Activated T-cell treated with anti-CD3 and anti-CD28 coated beads, Interleukin-2, amount 50 U/mL, for 1 hour (primary cell): ENCODE results near the gene TMPRSS7.

Source experiments
- DNase-seq: peaks from one replicate; pipeline ENCODE4 v3.0.0-alpha.2; 2020

The TMPRSS7 gene, protein sequence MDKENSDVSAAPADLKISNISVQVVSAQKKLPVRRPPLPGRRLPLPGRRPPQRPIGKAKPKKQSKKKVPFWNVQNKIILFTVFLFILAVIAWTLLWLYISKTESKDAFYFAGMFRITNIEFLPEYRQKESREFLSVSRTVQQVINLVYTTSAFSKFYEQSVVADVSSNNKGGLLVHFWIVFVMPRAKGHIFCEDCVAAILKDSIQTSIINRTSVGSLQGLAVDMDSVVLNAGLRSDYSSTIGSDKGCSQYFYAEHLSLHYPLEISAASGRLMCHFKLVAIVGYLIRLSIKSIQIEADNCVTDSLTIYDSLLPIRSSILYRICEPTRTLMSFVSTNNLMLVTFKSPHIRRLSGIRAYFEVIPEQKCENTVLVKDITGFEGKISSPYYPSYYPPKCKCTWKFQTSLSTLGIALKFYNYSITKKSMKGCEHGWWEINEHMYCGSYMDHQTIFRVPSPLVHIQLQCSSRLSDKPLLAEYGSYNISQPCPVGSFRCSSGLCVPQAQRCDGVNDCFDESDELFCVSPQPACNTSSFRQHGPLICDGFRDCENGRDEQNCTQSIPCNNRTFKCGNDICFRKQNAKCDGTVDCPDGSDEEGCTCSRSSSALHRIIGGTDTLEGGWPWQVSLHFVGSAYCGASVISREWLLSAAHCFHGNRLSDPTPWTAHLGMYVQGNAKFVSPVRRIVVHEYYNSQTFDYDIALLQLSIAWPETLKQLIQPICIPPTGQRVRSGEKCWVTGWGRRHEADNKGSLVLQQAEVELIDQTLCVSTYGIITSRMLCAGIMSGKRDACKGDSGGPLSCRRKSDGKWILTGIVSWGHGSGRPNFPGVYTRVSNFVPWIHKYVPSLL

DNA sequence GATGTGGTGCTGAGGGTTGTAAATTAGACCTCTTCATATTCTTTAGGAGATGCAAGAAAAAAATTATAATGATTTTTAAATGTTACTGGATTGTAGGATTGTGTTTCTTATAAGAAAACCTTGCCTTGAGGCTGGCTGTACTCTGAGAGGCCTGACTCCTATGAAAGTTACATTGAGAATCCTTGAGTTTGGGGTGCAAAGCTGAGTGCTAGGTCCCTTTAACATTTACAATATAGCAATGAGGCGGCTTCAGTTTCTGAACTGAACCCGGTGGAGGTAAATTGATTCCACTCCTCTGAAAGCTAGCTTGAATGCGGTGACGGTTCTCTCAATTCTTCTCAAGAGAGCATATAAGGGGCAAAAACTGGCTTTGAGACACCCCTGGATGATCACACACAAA lies at the start of gene TMPRSS7:
TSS of gene TMPRSS7 (plus strand) at position 301 of the 400 bp plus-strand sequence. CDS start 110 bp downstream, outside the sequence.
- no peak for DNase-seq

GRCh38 chr3:111986800-111987199 lies 47.7 kb upstream of the TMPRSS7 start:
- DNase-seq = no peak

GRCh38 chr3:111989061-111989678 lies 45.4 kb upstream of the TMPRSS7 start:
- DNase-seq = no peak

- no peak for DNase-seq
Measured at GRCh38 chr3:111993038-111993437, 41.5 kb upstream of the TMPRSS7 start.

GRCh38 chr3:111998636-111999483 lies 35.7 kb upstream of the TMPRSS7 start, which contains the start of gene TAGLN3:
TSS of gene TAGLN3 (plus strand) at chr3:111998922. CDS start at chr3:111999423, 501 bp downstream.
- no peak for DNase-seq

DNA sequence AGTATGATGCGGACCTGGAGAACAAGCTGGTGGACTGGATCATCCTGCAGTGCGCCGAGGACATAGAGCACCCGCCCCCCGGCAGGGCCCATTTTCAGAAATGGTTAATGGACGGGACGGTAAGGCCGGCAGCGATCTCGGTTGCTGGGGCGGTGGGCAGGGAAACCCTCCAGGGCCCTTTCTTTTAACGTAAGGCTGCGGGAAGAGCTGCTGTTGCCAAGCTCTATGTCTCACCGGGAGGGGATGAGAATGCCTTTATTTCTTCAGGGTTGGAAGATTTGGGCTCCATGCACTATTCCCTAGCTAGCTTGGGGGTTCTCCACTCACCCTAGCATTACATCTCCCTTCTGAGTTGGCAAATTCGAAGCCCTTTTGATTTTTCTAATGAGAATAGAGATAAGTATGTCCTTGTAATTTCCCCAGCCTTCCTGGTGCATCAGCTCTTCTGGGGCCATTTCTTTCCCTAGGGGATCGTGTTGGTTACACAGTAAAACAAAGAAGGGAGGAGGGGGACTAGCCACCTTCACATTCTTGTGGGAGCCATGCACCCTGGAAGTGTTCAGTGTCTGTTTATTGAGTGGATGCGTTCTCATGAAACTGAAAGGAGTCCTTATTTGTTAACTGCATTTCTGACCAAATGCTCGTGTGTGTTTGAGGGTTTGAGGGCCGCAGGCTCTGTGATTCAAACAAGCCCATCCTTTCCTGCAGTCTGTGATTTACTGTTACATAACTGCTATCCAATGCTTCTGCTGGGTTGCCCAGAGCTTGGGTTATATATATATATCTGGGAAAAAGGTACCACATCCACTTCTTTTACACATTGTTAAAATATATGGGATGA lies 34.8 kb upstream of the TMPRSS7 start:
- DNase-seq = no peak

- DNase-seq = no peak
Measured at GRCh38 chr3:112000367-112000771, 34.2 kb upstream of the TMPRSS7 start.

- no peak for DNase-seq
Measured at GRCh38 chr3:112000966-112001365, 33.6 kb upstream of the TMPRSS7 start.

DNA sequence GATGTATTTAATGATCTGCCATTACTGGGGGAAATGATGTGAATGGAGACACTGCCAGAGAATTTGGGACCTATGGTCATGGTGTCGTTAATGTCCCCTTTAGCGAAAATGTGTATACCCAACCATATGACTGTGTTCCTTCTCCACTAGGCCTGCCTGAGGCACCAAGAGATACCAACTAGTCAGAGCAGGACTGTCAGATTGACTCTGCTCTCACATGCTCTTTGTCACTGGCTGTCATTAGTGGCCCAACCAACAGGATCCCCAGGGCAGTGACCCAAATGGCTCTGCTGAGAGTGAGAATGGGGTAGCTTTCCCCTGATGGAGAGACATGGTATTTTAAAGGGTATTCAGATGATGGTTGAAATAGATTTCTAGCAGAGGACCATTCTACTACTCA lies 33.0 kb upstream of the TMPRSS7 start:
- no peak for DNase-seq

- DNase-seq = no peak
Measured at GRCh38 chr3:112002096-112002971, 32.2 kb upstream of the TMPRSS7 start.

DNA sequence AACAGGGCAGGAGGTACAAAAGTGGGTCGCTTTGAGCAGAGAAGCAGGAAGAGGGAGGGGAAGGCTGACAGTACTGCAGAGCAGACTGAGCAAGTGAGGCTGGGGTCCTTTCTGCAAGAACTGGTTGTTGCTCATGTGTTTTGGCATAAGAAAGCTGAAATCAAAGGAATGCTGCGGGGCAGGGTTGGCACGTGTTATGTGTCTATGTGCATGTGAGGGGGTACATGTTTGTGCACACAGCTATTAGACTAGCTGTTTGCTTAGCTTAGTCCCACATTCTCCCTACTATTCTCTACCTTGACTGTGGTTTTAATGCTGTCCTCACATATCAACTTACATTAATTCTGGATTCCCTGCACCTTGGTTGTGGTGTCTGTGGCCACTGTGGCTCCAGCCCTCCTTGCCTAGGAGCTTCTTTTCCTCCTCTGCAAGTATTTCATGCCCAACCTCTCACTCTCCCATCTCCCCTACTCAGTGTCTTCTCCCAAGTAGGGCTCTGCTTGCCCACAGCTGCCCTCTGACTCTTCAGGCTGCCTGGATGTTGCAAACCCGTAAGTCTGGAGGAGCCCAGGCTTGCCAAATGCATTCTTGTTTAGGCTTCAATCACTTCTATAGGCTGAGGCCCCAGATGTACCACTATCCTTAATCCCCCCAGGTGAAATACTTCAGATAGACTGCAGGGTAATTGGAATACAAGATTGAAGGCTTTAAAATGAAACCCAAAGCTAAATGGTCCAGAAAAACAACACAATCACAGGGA lies 31.0 kb upstream of the TMPRSS7 start:
- no peak for DNase-seq

DNA sequence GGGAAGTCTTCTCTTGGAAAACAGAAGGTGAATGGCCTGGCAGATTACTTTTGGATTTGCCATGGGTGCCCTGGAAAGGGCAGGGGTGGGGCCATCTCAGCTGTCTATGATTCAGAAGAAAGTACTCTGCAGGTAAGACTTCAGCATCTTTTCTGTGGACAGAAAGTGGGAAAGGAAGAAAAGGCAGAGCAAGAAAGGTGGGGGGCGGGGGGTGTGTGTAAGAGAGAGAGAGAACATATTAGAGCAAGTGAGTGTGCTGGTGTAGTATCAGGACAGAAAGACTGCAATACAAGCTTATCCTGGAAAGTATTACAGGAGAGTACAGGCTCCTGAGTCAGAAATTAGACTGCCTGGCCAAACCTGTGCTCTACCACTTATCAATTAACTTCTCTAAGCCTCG lies 30.3 kb upstream of the TMPRSS7 start:
- no peak for DNase-seq

DNA sequence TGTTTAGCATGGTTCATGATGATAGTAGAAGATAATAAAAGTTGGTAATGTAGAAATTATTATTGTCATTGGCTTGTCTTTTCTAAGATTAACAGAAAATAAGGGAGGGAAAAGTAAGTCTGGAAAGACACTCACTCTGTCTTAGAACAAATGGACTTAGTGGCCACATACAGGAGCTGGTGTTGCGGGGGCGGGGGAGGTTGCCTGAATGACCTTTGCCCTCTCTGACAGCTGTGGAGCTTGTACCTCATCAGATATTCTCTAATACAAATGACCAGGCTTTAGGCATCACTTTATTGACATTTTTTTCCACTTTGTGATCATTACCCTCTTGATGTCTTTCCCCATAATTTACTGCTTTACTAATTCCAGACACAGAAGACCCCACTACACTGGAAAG lies 29.9 kb upstream of the TMPRSS7 start:
- DNase-seq = no peak

DNA sequence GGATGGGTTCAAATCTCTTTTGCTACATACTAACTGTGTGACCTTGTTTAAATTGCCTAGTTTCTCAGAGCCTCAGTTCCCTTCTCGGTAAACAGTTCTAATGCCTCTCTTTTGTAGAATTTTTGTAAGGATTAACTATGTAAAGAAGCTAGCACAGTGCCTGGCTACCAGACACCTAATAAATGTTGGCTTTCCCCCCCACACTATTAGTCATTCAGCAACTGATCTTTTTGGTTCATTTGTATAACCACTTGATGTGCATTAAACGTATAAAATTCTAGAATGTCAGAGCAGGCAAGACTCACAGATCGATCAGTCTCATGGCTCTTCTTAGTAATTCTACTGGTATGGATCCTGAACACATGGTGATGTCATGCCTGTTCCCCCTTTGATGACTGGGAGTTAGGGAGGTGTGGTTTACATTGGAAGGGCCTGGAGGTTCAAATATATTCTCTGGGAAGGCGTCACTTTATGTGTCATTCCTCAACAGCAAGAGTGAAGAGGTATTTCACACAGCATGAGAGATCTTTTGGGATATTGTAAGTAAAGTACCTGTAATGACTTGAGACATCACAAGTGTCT lies 29.4 kb upstream of the TMPRSS7 start:
- DNase-seq = no peak

- DNase-seq = no peak
Measured at GRCh38 chr3:112007633-112008032, 26.9 kb upstream of the TMPRSS7 start.

DNA sequence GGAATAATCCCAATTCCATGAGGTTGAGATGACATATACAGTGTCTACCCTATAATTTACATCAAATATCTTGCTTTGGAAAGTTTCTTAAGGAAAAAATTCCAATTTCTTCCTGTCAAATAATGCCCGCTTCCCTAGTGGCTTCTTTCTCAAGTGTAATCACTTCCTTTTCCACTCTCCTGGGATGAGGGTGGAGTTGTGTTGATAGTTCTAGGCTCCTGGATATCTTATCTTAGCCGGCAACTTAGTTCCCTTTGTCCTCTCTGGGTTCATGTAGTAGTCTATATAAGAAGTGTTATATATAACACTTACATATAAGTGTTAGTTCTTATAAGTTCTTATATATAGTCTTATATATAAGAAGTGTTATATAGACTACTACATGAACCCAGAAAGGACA lies 24.9 kb upstream of the TMPRSS7 start:
- no peak for DNase-seq

GRCh38 chr3:112010636-112011035 lies 23.9 kb upstream of the TMPRSS7 start:
- DNase-seq = no peak

DNA sequence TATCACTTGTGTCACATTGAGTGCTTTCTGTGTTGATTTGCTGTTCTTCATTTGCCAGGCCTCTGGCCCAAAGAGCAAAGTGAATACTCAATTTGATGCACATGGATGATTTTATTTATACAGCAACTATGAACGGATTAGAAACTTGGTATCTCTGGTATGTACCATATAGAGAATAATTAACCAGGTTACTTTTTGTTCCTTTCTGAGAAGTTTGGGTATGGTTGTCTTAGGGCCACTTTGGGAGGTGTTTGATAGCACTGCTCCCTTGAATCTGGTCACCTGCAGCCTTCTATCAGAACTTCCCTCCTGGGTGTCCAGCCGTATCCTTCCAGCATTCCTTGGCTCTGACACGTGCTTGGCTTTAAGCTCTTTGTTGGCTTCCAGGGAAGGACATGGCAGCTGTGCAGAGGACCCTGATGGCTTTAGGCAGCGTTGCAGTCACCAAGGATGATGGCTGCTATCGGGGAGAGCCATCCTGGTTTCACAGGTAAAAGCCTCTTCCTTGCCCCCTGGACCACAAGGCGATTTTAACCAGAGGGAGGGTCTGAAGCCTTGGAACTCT lies 23.1 kb upstream of the TMPRSS7 start:
- DNase-seq = no peak
